HG03354 (cell line): ENCODE measurements around the gene PPAN.

Source experiments
- ATAC-seq: cut with Tn5 transposase; IDR thresholded peaks from one replicate; pipeline ENCODE4 v1.9.1; 2021; ENCODE audit warnings: mild to moderate bottlenecking; ENCODE audit not compliant: unreplicated experiment, poor library complexity, severe bottlenecking

PPAN gene, protein sequence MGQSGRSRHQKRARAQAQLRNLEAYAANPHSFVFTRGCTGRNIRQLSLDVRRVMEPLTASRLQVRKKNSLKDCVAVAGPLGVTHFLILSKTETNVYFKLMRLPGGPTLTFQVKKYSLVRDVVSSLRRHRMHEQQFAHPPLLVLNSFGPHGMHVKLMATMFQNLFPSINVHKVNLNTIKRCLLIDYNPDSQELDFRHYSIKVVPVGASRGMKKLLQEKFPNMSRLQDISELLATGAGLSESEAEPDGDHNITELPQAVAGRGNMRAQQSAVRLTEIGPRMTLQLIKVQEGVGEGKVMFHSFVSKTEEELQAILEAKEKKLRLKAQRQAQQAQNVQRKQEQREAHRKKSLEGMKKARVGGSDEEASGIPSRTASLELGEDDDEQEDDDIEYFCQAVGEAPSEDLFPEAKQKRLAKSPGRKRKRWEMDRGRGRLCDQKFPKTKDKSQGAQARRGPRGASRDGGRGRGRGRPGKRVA

GRCh38 chr19:10106100-10106936, at the start of gene PPAN:
TSS of gene PPAN (plus strand) at chr19:10106362. CDS start at chr19:10106395, 33 bp downstream.
- ATAC-seq = peak; percentile 52

GRCh38 chr19:10061717-10062310, 44.3 kb upstream of the PPAN start:
- ATAC-seq = no peak

DNA sequence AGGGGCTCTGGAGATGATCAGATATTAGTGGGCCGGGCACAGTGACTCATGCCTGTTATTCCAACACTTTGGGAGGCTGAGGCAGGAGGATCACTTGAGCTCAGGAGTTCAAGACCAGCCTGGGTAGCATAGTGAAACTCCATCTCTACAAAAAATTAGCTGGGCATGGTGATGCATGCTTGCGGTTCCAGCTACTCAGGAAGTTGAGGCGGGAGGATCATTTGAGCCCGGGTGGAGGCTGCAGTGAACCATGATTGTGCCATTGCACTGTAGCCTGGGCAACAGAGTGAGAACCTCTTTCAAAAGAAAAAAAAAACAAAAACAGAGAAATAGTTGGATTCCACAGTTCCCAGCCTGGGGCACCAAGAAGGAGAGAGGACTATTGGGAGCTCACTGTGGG, 38.0 kb upstream of the PPAN start:
- ATAC-seq = no peak

DNA sequence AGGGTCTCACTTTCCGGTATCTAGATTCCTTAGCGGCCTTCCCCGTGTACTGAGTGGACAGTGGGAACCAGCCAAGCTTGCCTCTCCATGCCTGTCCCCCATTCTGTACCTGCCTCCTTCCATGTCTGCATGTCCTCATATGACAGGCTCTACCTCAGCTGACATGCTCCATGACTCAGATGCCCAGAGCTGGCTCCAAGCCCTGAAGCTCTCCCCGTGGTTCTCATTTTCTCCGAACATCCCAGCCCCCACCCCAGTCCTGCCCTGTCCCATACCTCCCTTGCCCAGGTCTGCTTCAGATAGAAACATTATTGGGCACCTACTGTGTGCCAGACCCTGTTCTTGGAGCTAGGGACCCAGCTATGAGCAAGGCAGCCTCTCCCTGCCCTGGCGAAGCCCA, 37.1 kb upstream of the PPAN start:
- no peak for ATAC-seq

GRCh38 chr19:10070730-10071446, 35.3 kb upstream of the PPAN start:
- no peak for ATAC-seq

DNA sequence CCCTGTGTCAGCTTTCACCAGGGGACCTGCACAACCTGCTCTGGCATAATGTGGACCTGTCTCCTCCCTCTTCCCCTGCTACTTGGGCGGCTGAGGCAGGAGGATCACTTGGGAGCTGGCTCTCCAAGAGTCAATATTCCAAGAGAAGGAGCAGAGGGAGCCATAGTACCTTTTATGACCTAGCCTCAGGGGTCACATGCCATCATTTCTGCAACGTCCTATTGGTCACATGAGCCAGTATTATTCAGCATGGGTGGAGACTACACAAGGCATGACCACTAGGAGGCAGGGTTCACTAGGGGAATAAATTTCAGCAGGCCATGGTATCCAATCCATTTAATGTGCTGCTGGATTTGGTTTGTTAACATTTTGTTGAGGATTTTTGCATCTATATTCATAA, 32.0 kb upstream of the PPAN start:
- no peak for ATAC-seq

DNA sequence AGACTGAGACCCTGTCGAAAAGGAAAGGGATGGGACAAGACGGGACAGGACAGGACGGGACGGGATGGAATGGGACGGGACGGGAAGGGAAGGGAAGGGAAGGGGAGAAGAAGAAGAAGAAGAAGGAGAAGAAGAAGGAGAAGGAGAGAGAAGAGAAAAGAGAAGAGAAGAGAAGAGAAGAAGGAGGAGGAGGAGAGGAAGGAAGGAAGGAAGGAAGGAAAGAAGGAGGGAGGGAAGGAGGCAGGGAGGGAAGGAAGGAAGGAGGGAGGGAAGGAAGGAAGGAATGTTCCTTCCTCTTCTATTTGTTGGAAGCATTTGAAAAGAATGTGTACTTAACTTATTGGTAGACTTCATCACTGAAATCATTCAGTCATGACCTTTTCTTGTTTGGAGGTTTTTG, 29.6 kb upstream of the PPAN start:
- ATAC-seq = no peak

- no peak for ATAC-seq
Measured at GRCh38 chr19:10078329-10078728, 27.8 kb upstream of the PPAN start.

- no peak for ATAC-seq
Measured at GRCh38 chr19:10079031-10079453, 27.1 kb upstream of the PPAN start.

DNA sequence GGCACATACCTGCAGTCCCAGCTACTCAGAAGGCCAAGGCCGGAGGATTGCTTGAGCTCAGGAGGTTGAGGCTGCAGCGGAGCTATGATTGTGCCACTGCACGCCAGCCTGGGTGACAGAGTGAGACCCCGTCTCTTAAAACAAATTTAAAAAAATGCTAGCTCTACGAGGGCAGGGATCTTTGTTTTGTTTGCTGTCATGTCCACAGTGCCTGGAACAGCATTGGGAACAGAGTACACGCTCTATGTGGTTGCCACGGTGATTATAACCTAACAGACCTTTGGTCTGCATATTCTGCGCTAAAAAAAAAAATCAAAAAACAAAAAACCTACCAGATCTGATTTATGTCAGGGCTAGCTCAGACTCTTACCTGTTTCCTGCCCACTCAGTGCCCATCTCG, 22.3 kb upstream of the PPAN start:
- no peak for ATAC-seq

DNA sequence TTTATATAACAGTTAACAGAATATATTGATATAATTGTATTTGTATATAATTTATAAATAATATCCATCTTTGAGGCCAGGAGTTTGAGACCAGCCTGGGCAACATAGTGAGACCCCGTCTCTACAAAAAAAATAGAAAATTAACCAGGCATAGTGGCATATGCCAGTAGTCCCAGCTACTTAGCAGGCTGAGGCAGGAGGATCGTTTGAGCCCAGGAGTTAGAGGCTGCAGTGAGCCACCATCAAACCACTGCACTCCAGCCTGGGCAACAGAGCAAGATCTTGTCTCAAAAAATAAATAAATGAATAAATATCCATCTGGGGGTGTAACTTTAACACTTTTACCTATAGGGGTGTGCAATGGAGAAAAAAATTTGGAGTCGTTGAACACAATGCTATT, 21.4 kb upstream of the PPAN start:
- ATAC-seq = no peak

DNA sequence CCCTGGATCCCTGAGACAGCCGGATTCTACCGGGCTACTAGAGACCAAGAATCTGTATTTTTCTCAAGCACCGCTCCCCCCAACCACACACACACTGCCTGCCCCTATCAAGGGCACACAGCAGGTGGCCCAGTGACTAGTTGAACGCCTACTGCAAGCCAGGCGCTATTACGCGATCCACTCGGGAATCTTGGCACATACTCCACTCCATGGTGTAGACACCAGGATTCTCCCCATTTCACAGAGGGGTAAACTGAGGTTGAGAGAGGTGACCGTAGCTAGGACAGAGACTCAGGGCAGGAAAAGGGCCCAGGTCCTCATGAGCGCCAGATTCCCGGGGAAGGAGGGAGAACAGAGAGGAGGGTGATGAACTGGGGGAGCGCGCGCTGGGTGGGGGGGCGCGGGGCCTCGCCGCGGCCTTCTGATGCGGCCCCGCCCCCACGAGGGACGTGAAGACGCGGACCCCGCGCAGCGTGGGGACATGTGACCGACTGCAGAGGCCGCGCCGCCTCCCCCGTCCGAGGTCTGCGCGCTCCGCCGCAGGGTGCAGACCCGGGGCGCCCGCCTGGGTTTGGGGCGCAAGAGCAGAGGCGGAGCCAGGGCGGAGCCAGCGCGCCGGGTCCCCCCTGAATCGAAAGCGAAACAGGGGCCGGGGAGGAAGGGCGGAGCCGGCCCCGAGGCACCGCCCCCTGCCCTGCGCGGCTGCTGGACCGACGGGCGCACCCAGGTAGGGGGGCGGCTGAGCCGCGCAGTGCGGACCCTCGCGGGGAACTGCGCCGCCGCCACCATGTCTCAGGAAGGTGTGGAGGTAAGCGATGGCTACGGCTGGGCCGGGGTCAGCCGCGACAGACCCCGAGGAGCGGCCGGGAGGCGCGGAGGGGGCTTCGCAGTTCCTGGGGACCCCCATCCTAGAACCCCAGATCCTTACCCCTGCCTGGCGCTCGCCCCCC, 20.2 kb upstream of the PPAN start, which contains the start of gene SHFL:
Gene SHFL, plus strand, starts transcription at position 677 of the 950 bp plus-strand sequence. Its CDS starts 111 bp downstream, at position 788.
- ATAC-seq = peak; percentile 84

GRCh38 chr19:10086591-10087192, 19.5 kb upstream of the PPAN start:
- no peak for ATAC-seq

DNA sequence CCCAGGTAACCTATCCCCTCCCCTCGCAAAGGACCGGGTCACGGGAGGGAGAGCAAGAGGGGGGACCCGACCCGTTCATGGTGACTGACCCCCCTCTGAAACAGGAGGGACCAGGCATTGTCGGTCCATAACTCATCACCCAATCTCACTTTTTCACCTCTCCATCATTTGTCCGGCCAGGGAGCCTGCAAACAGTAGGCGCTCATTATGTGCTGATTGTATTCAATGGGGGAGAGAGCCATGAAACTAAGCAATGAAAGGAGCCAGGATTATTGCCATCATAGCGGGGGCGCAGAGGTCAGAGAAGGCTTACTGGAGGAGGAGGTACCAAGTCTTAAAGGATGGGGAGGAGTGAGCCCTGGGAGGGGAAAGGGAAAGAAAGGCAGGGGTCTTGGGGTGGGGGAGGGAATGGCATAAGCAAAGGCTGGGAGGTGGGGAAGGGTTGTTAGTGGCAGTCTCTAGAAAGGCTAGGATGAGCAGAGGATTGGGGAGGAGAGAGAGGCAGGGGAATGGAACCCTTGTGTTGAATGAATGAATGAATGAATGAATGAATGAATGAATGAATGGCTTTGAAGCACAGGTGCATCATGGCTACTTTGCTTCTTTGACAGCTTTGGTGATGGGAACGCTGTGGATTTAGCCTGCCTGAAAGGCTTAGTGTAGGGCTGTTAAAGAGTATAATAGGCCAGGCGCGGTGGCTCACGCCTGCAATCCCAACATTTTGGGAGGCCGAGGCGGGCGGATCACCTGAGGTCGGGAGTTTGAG, 18.7 kb upstream of the PPAN start:
- no peak for ATAC-seq

DNA sequence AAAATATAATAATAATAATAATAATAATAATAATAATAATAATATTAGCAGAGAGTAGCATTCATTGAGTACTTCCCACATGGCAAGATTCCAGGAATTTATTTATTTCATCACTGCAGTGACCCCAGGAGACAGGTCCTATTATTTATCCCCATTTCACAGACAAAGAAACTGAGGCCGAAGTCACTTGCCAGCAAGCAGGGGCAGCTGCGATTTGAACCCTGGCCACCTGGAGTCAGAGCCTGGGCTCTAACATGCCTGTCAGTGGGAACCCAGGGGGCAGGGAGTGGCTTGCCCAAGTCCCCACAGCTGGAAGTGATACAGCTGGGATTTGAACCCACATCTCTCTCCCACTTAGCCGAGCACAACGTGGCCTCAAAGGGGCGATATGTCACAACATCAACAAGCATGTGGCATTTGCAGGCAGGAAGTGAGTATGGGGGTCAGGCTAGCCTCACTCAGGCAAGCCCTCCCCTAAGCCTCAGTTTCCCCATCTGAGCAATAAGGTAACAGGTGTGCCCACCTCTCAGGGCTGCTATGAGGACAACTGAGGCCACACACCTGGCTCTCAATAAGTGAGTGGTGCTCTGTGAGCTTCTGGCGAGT, 17.1 kb upstream of the PPAN start:
- ATAC-seq = no peak

- ATAC-seq = no peak
Measured at GRCh38 chr19:10089801-10090375, 16.3 kb upstream of the PPAN start.

DNA sequence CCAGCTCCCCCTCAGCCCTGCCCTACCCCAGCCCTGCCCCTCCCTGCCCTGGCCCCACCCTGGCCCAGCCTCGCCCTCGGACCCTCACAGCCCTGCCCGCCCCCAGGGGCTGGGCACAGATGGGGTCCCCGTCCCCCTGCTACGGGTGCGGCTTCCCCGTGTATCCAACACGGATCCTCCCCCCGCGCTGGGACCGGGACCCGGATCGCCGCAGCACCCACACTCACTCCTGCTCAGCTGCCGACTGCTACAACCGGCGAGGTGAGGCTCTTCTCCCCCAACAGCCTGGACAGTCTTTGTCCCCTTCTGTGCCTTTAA, 14.8 kb upstream of the PPAN start:
- ATAC-seq = no peak
